Gastrocnemius medialis (tissue), 4 donors: ENCODE data around the gene KRTAP5-5.
"Not testable (repeated sequence)": the region's sequence is repeated elsewhere in the genome, so short reads cannot be mapped to it uniquely, and the experiment has no call there.

Experiments used
- CTCF ChIP-seq, 5 experiments: fragments of 450-650 bp in 3 of 5; fragments of 200-600 bp in 2 of 5; sonication (generic) in 2 of 5; IDR thresholded peaks in 4 of 5; conservative IDR thresholded peaks in 1 of 5; 1 replicate in 4 of 5; 2 replicates in 1 of 5; pipeline ENCODE4 v1.5.1; 2016 to 2019; ENCODE audit warnings: antibody characterized with exemption in 5 of 5, mild to moderate bottlenecking in 3 of 5, moderate library complexity in 3 of 5
- POLR2A ChIP-seq, 2 donors: fragments of 450-650 bp; IDR thresholded peaks; one replicate each; pipeline ENCODE4 v1.6.1; 2017; ENCODE audit warnings: antibody characterized with exemption in 2 of 2, mild to moderate bottlenecking in 2 of 2, moderate library complexity in 2 of 2

GRCh38 chr11:1662699-1663283 lies 33.2 kb downstream of the KRTAP5-5 start:
- not testable (repeated sequence) for TF ChIP-seq CTCF (IDR thresholded peaks at IDR 0.05 in 4 of 5, conservative IDR thresholded peaks at IDR 0.05 in 1 of 5); POLR2A (IDR thresholded peaks at IDR 0.05)
